HepG2 (cell line): ENCODE data around the gene ANKRD42. TPM values are rescaled to one million over a fixed set of nuclear protein-coding genes. Genes with fewer than 3 reads are reported as not detected.
A peak's percentile ranks its signal among the peaks of the same experiment; 100 is the strongest.

Experiments used
- AKAP8 ChIP-seq: sonication (generic); formaldehyde crosslinking; IDR thresholded peaks from 2 replicates; pipeline ENCODE4 v1.5.1; 2020; ENCODE audit warnings: mild to moderate bottlenecking, missing genetic modification reagents
- FIP1L1 ChIP-seq: fragments of 200-400 bp; formaldehyde crosslinking; IDR thresholded peaks from 2 replicates; pipeline ENCODE4 v1.6.1; 2018; ENCODE audit warnings: low read depth, mild to moderate bottlenecking, low read length, moderate library complexity, borderline replicate concordance; ENCODE audit not compliant: insufficient read depth
- HIVEP1 ChIP-seq: sonication (generic); formaldehyde crosslinking; IDR thresholded peaks from 2 replicates; pipeline ENCODE4 v1.4.0; 2020; ENCODE audit warnings: mild to moderate bottlenecking, missing genetic modification reagents
- IKZF4 ChIP-seq: sonication (generic); formaldehyde crosslinking; IDR thresholded peaks from 2 replicates; pipeline ENCODE4 v1.5.1; 2020; ENCODE audit warnings: borderline replicate concordance, mild to moderate bottlenecking, low read depth, missing genetic modification reagents; ENCODE audit errors: not compliant biosample characterization
- IRF9 ChIP-seq: sonication (generic); formaldehyde crosslinking; IDR thresholded peaks from 2 replicates; pipeline ENCODE4 v1.8.0; 2022; ENCODE audit warnings: missing genetic modification reagents, mild to moderate bottlenecking, borderline replicate concordance
- PBX2 ChIP-seq: IDR thresholded peaks from 2 replicates; pipeline ENCODE4 v1.6.1; 2016; ENCODE audit warnings: control low read depth
- POGZ ChIP-seq: sonication (generic); formaldehyde crosslinking; IDR thresholded peaks from 2 replicates; pipeline ENCODE4 v1.4.0; 2020; ENCODE audit warnings: mild to moderate bottlenecking, missing genetic modification reagents
- RELA ChIP-seq: sonication (generic); formaldehyde crosslinking; IDR thresholded peaks from 2 replicates; pipeline ENCODE4 v1.4.0; 2020; ENCODE audit warnings: missing genetic modification reagents
- TEAD3 ChIP-seq: optimal IDR thresholded peaks from 2 replicates; pipeline ENCODE3; 2016; ENCODE audit warnings: borderline replicate concordance
- ZBTB34 ChIP-seq: sonication (generic); formaldehyde crosslinking; IDR thresholded peaks from 2 replicates; pipeline ENCODE4 v1.8.0; 2022; ENCODE audit warnings: mild to moderate bottlenecking, missing genetic modification reagents
- ZBTB7A ChIP-seq: sonication (generic); formaldehyde crosslinking; IDR thresholded peaks from 2 replicates; pipeline ENCODE4 v1.8.0; 2022; ENCODE audit warnings: mild to moderate bottlenecking, missing genetic modification reagents
- ZNF10 ChIP-seq: sonication (generic); formaldehyde crosslinking; IDR thresholded peaks from 2 replicates; pipeline ENCODE4 v1.4.0; 2020; ENCODE audit warnings: mild to moderate bottlenecking, low read depth, missing genetic modification reagents, borderline replicate concordance
- ZNF407 ChIP-seq: sonication (generic); formaldehyde crosslinking; IDR thresholded peaks from one replicate; pipeline ENCODE4 v1.5.1; 2020; ENCODE audit warnings: mild to moderate bottlenecking, missing genetic modification reagents; ENCODE audit errors: not compliant biosample characterization
- ZNF556 ChIP-seq: sonication (generic); formaldehyde crosslinking; IDR thresholded peaks from 2 replicates; pipeline ENCODE4 v1.4.0; 2020; ENCODE audit warnings: mild to moderate bottlenecking, missing genetic modification reagents, borderline replicate concordance
- polyA plus RNA-seq, 8 experiments: library from polyadenylated mRNA; depleted of rRNA in 3 of 8; stranded (reverse) in 7 of 8; unstranded in 1 of 8; fragments of >200 nt; fragmentation: Illumina TruSeq in 4 of 8; extraction: Trizol in 4 of 8; gene quantifications; 2 replicates each; pipeline versions ENCODE4 v1.2.1 to v1.2.3, GENCODE V29; 2011 to 2016; ENCODE audit warnings: low read depth in 4 of 8, missing spikeins in 1 of 8, mixed read lengths in 1 of 8; ENCODE audit not compliant: insufficient read depth in 1 of 8
- total RNA-seq, 5 experiments: library from RNA; depleted of rRNA; stranded (reverse); fragments of >200 nt; fragmentation: Illumina TruSeq; extraction: Trizol; gene quantifications; 2 replicates each; pipeline ENCODE4 v1.2.3, GENCODE V29; 2016; ENCODE audit warnings: low read depth in 1 of 5

Gene ANKRD42
- total and polyA plus RNA-seq, 2 of the 13 experiments (the other 11 are each of a cell fraction or from before 2014, with no cell fraction given), result 2.2 to 3.7 TPM

- TF ChIP-seq IRF9 (no peak), ZBTB34 (no peak), FIP1L1 (no peak), HIVEP1 (CRISPR knock-in tag) (0 out of 2 replicates have a peak, but pooled peaks have one; percentile 41), POGZ (peak; percentile 73; the same call in 1 of the 2 replicates), TEAD3 (peak; percentile 57), ZNF556 (CRISPR knock-in tag) (no peak), IKZF4 (CRISPR knock-in tag) (peak; percentile 44), RELA (0 out of 2 replicates have a peak, but pooled peaks have one; percentile 41), AKAP8 (CRISPR knock-in tag) (no peak), PBX2 (no peak), ZBTB7A (CRISPR knock-in tag) (no peak), ZNF407 (CRISPR knock-in tag) (peak; percentile 31), ZNF10 (no peak)
Observed at GRCh38 chr11:83193315-83194280, at the start of gene ANKRD42 (continued).
